ENCODE results near the gene ST6GALNAC3.

- TF ChIP-seq CTCF (IDR thresholded peaks at IDR 0.05; ENCODE audit: low read length) (no peak), EZH2phosphoT487 (IDR thresholded peaks at IDR 0.05; ENCODE audit: low read length) (no peak)
These were observed 564.6 kb downstream of the ST6GALNAC3 start for GRCh38 chr1:76639181-76639580.

Data from MM.1S (cell line).